ENCODE measurements around the gene USP37.

The USP37 gene

DNA sequence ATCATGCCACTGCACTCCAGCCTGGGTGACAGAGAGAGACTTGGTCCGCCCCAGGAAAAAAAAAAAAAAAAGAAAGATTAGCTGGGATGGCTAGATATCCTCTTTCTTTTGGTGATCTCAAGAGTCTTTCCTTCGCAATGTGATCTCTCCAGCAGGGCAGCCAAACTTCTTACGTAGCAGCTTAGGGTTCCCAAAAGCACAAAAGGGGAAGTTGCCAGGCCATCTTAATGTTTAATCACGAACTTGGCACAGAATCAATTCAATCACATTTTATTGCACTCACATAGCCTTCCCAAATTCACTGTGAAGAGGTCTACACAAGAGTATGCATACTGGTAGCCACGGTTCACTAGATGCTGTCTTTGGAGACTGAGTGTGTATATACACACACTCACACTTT lies 96.2 kb downstream of the USP37 start:
- in situ Hi-C loops (cut with HindIII; ENCODE audit: low sequenced_read_pairs), result no loop called here
- H3K4me3 ChIP-seq (ENCODE audit: low read depth, low read length), result no peak overlapping the region
- no peak for DNase-seq (ENCODE audit: low read depth, low spot score)
- no peak for TF ChIP-seq CTCF (IDR thresholded peaks at IDR 0.05; ENCODE audit: low read depth, low read length)

DNA sequence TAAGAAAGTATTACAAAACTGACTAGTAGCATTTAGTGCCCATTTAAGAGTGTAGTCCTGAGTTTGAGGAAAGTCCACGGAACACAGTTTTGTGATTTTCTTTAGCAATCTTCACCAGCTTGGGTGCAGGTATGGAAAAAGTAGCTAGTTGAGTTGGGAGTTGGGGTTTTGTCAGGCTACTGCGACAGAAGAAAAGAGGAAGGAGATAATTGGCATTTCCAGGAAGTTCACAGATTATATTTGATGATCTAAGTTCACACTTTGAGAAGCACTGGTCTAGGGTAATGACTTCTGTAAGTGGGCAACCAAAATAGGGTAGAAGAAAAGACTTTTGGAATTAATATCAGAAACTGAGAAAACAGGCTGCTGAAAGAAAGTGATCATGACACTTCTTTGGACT lies 97.1 kb downstream of the USP37 start:
- no peak overlapping the region for H3K4me3 ChIP-seq (ENCODE audit: low read depth, low read length)
- no peak for DNase-seq (ENCODE audit: low read depth, low spot score)
- in situ Hi-C loops (cut with HindIII; ENCODE audit: low sequenced_read_pairs), result no loop called here
- TF ChIP-seq CTCF (IDR thresholded peaks at IDR 0.05; ENCODE audit: low read depth, low read length), result no peak

DNA sequence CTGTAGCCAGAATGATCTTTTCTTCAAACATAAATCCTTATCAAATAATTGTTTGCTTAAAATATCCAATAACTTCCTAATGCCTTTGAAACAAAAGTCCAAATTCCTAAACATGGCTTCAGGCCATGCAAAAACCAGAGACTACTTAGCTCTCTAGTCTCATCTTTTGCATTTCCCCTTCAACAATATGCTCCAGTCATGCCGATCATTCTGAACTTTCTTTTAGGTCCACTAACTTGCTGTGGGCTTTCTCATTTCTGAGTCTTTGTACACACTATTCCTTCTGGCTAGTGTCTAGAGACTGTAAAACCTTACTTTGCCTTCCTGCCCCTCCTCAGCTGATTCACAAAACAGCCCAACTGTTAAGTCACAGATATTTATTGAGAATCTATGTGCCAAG lies 97.7 kb downstream of the USP37 start:
- in situ Hi-C loops (cut with HindIII; ENCODE audit: low sequenced_read_pairs), result no loop called here
- no peak for TF ChIP-seq CTCF (IDR thresholded peaks at IDR 0.05; ENCODE audit: low read depth, low read length)
- no peak overlapping the region for H3K4me3 ChIP-seq (ENCODE audit: low read depth, low read length)
- DNase-seq (ENCODE audit: low read depth, low spot score), result no peak

DNA sequence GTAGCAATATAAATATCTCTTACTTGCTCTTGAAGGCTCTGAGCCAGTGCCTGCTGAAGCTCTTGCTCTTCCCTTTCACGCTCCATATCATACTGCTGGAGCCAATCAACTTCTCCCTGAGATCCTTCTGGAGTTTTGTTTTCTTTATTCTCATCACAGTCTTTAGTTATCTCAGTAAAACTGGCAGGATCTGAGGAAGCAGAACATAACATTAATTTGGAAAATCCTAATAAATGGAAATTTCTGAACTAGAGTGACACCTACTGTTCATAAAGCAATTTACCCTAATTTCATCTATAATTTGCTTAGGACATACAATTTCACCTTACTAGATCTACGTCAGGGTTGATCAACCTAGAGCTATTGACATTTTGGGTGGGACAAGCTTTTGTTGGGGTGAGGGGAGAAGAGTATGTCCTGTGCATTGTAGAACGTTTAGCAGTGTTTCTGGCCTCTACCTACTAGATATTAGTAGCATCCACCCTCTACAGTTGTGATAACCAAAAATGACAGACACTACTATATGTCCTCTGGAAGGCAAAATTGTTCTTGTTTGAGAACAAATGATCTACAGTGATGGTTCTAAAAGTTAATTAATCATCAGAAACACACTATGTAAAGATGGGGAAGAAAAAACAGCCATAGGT lies 102.0 kb downstream of the USP37 start:
- TF ChIP-seq CTCF (IDR thresholded peaks at IDR 0.05; ENCODE audit: low read depth, low read length), result no peak
- peak; percentile 41 for DNase-seq (ENCODE audit: low read depth, low spot score)
- H3K4me3 ChIP-seq (ENCODE audit: low read depth, low read length), result no peak overlapping the region
- in situ Hi-C loops (cut with HindIII; ENCODE audit: low sequenced_read_pairs), result no loop called here

DNA sequence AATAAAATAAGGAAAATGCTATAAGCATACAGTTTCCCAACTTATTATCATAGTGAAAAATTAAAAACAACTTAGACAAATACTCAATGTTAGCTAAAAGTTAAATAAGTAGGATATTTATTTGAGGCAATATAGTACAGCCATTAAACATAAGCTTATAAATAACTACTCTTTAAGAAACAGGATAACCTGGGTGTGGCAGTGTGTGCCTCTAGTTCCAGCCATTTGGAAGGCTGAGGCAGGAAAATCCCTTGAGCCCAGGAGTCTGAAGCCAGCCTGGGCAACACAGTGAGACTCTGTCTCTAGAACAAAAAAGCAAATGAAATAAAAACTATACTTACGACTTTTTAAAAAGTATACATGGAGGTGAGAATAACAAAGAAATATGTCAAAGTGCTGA lies 109.6 kb downstream of the USP37 start:
- TF ChIP-seq CTCF (IDR thresholded peaks at IDR 0.05; ENCODE audit: low read depth, low read length), result no peak
- no peak overlapping the region for H3K4me3 ChIP-seq (ENCODE audit: low read depth, low read length)
- in situ Hi-C loops (cut with HindIII; ENCODE audit: low sequenced_read_pairs), result no loop called here
- DNase-seq (ENCODE audit: low read depth, low spot score), result no peak

DNA sequence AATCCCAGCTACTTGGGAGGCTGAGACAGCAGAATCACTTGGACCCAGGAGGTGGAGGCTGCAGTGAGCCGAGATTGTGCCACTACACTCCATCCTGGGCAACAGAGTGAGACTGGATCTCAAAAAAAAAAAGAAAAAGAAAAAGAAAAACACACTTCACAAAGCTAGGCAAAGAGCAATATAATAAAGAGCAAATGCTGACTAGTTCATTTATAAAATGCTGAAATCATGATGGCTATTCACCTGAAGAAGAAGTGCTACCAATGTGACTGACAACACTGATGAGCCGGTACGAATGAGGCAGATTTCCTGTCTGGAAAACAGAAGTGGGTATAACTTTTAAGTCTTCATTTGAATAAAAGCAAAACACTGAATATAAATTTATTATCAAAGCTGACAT lies 111.3 kb downstream of the USP37 start:
- H3K4me3 ChIP-seq (ENCODE audit: low read depth, low read length), result no peak overlapping the region
- TF ChIP-seq CTCF (IDR thresholded peaks at IDR 0.05; ENCODE audit: low read depth, low read length), result no peak
- in situ Hi-C loops (cut with HindIII; ENCODE audit: low sequenced_read_pairs), result no loop called here
- no peak for DNase-seq (ENCODE audit: low read depth, low spot score)

DNA sequence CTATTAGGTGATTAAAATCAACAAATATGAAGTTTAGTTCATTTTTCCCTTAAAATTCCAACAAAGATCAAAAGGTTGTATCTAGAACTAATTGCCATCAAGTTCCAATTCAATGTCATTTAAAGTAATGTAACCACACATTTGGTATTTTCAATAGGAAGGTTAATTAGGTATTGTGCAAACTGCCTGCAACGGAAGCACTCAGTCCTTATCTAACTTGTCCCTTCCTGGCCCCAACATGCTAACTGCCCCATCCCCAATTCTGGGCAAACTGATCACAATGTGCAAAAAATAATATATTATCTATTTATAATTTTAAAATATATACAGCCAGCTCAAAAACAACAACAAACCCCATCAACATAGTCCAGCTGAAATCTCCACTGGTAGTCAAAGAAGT lies 116.1 kb downstream of the USP37 start:
- H3K4me3 ChIP-seq (ENCODE audit: low read depth, low read length), result no peak overlapping the region
- in situ Hi-C loops (cut with HindIII; ENCODE audit: low sequenced_read_pairs), result no loop called here
- no peak for DNase-seq (ENCODE audit: low read depth, low spot score)
- TF ChIP-seq CTCF (IDR thresholded peaks at IDR 0.05; ENCODE audit: low read depth, low read length), result no peak
